Measurements from ENCODE around the gene ACTN4.

Gene ACTN4

GRCh38 chr19:38661136-38661535 lies 13.7 kb downstream of the ACTN4 start:
- DNase-seq (ENCODE audit: low read depth in 3 of 3) = no peak

GRCh38 chr19:38661996-38662395 lies 14.5 kb downstream of the ACTN4 start:
- no peak for DNase-seq (ENCODE audit: low read depth in 3 of 3)

- DNase-seq (ENCODE audit: low read depth in 3 of 3) = no peak
Measured at GRCh38 chr19:38662537-38663155, 15.2 kb downstream of the ACTN4 start.

- no peak for DNase-seq (ENCODE audit: low read depth in 3 of 3)
Measured at GRCh38 chr19:38663156-38663651, 15.8 kb downstream of the ACTN4 start.

- DNase-seq (ENCODE audit: low read depth in 3 of 3) = no peak
Measured at GRCh38 chr19:38663957-38664502, 16.6 kb downstream of the ACTN4 start.

- DNase-seq (ENCODE audit: low read depth in 3 of 3) = no peak
Measured at GRCh38 chr19:38664503-38665211, 17.2 kb downstream of the ACTN4 start.

- DNase-seq (ENCODE audit: low read depth in 3 of 3) = no peak
Measured at GRCh38 chr19:38665219-38665931, 17.9 kb downstream of the ACTN4 start.

- no peak for DNase-seq (ENCODE audit: low read depth in 3 of 3)
Measured at GRCh38 chr19:38665950-38666662, 18.7 kb downstream of the ACTN4 start.

GRCh38 chr19:38666663-38667511 lies 19.4 kb downstream of the ACTN4 start:
- DNase-seq (ENCODE audit: low read depth in 3 of 3) = no peak

- no peak for DNase-seq (ENCODE audit: low read depth in 3 of 3)
Measured at GRCh38 chr19:38667661-38668171, 20.3 kb downstream of the ACTN4 start.

GRCh38 chr19:38669552-38669951 lies 22.1 kb downstream of the ACTN4 start:
- no peak for DNase-seq (ENCODE audit: low read depth in 3 of 3)

GRCh38 chr19:38670921-38671398 lies 23.5 kb downstream of the ACTN4 start:
- no peak for DNase-seq (ENCODE audit: low read depth in 3 of 3)

- no peak for DNase-seq (ENCODE audit: low read depth in 3 of 3)
Measured at GRCh38 chr19:38671654-38672053, 24.2 kb downstream of the ACTN4 start.

- DNase-seq (ENCODE audit: low read depth in 3 of 3) = no peak
Measured at GRCh38 chr19:38673030-38673429, 25.6 kb downstream of the ACTN4 start.

- no peak for DNase-seq (ENCODE audit: low read depth in 3 of 3)
Measured at GRCh38 chr19:38674388-38675171, 27.1 kb downstream of the ACTN4 start.

- no peak for DNase-seq (ENCODE audit: low read depth in 3 of 3)
Measured at GRCh38 chr19:38675611-38676010, 28.2 kb downstream of the ACTN4 start.

GRCh38 chr19:38676023-38676877 lies 28.8 kb downstream of the ACTN4 start:
- no peak for DNase-seq (ENCODE audit: low read depth in 3 of 3)

- no peak for DNase-seq (ENCODE audit: low read depth in 3 of 3)
Measured at GRCh38 chr19:38676878-38677646, 29.6 kb downstream of the ACTN4 start.
